CMK (cell line): ENCODE data around the gene NXF3.
"Not testable (repeated sequence)": the region's sequence is repeated elsewhere in the genome, so short reads cannot be mapped to it uniquely, and the experiment has no call there.

Experiments used
- DNase-seq: peaks from one replicate; pipeline ENCODE4 v3.0.0-alpha.2; 2010; ENCODE audit warnings: low read depth

NXF3 gene

GRCh38 chrX:103092942-103093341, at the start of gene NXF3:
TSS of gene NXF3 (minus strand) at chrX:103093143. CDS start at chrX:103093023, 120 bp downstream.
- no peak for DNase-seq

GRCh38 chrX:103136528-103136927, 43.6 kb upstream of the NXF3 start:
- DNase-seq = not testable (repeated sequence)

GRCh38 chrX:103124284-103124683, 31.3 kb upstream of the NXF3 start:
- DNase-seq = peak; percentile 34

DNA sequence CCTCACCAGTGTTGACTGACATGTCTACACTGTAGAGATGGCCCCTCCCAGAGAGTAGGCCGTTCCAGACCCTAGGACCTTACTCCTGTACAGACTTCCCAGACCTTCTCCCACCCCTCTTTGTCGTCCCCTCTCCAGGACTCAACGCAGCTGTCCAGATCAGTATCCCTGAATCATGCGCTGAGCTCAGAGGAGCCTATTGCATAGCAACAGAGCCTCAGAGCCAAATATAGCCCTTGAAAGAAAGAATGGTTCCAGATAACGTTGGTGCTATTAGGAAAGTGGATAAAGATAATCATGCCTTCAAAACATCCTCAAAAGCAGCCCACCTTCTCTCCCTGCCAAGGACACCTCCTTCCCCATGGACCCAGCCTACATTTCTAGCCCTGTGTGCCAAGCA, 27.8 kb upstream of the NXF3 start:
- DNase-seq = no peak

DNA sequence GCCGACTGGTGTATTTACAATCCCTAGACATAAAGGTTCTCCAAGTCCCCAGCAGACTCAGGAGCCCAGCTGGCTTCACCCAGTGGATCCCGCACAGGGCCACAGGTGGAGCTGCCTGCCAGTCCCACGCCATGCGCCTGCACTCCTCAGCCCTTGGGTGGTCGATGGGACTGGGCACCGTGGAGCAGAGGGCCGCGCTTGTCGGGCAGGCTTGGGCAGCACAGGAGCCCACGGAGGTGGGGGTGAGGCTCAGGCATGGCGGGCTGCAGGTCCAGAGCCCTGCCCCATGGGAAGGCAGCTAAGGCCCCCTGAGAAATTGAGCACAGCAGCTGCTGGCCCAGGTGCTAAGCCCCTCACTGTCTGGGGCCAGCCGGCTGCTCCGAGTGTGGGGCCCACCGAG, 24.0 kb upstream of the NXF3 start:
- not testable (repeated sequence) for DNase-seq

DNA sequence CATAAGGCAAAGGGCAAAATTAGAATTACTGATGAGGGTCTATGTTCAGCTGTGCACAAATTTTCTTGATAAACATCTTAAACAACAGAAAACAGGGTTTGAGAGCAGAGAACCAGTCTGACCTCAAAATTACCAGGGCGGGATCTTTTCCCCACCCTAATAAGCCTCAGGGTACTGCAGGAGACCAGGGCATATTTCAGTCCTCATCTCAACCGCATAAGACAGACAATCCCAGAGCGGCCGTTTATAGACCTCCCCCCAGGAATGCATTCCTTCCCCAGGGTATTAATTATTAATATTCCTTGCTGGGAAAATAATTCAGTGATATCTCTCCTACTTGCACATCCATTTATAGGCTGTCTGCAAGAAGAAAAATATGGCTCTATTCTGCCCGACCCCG, 16.6 kb upstream of the NXF3 start:
- not testable (repeated sequence) for DNase-seq

- DNase-seq = no peak
Measured at GRCh38 chrX:103107836-103108235, 14.9 kb upstream of the NXF3 start.

DNA sequence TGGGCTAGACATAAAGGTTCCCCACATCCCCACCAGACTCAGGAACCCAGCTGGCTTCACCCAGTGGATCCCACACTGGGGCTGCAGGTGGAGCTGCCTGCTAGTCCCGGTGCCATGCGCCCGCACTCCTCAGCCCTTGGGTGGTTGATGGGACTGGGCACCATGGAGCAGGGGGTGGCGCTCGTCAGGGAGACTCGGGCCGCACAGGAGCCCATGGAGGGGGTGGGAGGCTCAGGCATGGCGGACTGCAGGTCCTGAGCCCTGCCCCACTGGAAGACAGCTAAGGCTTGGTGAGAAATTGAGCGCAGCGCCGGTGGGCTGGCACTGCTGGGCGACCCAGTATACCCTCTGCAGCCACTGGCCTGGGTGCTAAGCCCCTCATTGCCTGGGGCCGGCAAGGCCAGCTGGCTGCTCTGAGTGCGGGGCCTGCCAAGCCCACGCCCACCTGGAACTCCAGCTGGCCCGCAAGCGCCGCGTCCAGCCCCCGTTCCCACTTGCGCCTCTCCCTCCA, 14.3 kb upstream of the NXF3 start:
- not testable (repeated sequence) for DNase-seq

GRCh38 chrX:103104370-103104769, 11.4 kb upstream of the NXF3 start:
- DNase-seq = not testable (repeated sequence)

DNA sequence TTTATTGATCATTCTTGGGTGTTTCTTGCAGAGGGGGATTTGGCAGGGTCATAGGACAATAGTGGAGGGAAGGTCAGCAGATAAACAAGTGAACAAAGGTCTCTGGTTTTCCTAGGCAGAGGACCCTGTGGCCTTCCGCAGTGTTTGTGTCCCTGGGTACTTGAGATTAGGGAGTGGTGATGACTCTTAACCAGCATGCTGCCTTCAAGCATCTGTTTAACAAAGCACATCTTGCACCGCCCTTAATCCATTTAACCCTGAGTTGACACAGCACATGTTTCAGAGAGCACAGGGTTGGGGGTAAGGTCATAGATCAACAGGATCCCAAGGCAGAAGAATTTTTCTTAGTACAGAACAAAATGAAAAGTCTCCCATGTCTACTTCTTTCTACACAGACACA, 10.9 kb upstream of the NXF3 start:
- DNase-seq = not testable (repeated sequence)

GRCh38 chrX:103101299-103102042, 8.5 kb upstream of the NXF3 start:
- DNase-seq = no peak

GRCh38 chrX:103100484-103100883, 7.5 kb upstream of the NXF3 start:
- no peak for DNase-seq

DNA sequence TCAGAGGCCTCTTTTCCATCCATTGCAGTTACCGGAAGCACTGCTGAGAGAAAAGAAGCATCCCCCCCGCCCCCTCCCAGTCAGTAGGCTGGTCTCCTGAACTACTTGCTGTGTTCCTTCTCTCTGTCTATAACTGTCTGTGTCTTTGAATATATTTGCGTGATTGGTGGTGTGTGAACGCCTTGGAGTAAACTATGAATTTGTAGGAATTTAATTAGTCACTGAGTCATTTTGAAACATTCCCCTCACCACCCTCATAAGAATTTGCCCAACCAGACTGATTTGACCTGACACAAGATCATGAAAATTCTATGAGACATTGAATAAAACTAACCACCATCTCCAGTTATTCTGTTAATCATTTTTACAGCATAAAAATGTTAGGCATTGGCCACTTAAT, 6.7 kb upstream of the NXF3 start:
- no peak for DNase-seq

DNA sequence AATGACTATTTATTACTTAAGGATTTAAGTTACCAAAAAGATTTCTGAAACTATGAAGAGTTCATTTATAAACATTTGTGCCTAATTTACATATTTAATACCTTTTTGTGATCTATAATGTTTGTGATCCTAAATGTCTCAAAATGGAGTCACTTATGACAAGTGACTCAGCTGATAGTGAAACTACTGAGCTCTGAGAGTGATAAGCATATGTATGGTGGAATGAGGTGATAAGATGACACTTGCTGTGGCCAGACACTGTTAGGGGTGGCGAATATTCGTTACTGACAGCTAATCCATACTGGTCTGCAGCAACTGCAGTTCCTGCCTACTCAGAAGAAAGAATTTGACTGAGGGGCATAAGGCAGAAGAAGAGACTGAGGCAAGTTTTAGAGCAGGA, 5.5 kb upstream of the NXF3 start:
- DNase-seq = peak; percentile 58

- no peak for DNase-seq
Measured at GRCh38 chrX:103081051-103081450, 11.9 kb downstream of the NXF3 start.

DNA sequence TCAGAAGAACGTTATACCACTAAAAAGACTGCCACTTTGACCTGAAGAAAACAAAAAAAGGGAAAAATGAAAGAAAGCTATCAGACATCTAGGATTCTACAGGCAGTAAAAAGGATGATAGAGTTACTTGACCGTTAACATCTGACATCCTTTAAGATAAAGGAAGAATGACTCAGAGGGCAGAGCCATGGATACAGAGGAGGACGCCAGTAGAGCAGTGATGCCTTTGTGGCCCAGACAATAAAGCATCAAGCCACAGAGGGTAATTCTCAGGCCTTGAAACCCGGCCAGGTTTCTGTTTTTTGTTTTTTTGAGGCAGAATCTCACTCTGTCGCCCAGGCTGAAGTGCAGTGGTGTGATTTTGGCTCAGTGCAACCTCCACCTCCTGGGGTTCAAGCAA, 19.5 kb downstream of the NXF3 start:
- DNase-seq = no peak

DNA sequence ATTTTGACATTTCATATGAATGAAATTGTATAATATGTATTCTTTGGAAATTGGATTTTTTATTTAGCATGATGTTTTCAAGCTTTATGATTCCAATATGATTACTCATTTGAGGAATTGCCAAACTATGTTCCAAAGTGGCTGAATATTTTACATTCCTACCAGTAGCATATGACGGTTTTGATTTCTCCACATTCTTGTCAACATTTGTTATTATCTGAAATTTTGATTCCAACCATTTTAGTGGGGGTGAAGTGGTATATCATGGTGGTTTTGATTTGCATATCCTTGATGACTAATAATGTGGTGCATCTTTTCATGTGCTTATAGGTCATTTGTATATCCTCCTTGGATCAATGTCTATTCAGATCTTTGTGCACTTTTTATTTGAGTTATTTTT, 26.3 kb downstream of the NXF3 start:
- DNase-seq = no peak

DNA sequence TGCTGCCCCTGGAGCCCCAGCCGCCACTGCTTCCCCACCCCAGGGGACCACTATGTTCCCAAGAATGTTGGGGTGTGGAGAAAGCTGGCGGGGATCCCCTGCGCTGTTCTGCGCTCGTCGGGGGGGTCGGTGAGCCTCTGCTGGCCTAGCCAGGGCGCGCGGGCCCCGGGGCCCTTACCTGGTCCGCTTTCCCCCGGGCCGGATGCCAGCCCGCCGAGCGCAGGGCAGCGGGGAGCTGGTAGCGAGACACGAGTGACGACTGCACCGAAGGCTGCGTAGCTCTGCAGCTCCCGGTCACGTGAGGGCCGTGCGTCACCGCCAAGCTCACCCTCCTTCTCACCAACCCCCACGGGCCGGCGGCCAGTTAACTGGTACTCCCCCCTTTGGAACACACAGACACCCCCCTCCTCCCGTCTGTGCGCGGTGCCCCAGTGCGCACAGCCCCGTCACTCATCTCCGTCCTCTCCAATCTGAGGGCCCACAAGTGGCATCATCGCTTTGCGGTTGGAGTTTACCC, 29.0 kb downstream of the NXF3 start, which contains the start of gene BEX1:
Gene BEX1 (minus strand): TSS at position 254 of the 517 bp plus-strand sequence. CDS start 897 bp downstream, outside the sequence.
- DNase-seq = no peak

- DNase-seq = no peak
Measured at GRCh38 chrX:103063191-103063845, 29.6 kb downstream of the NXF3 start.

DNA sequence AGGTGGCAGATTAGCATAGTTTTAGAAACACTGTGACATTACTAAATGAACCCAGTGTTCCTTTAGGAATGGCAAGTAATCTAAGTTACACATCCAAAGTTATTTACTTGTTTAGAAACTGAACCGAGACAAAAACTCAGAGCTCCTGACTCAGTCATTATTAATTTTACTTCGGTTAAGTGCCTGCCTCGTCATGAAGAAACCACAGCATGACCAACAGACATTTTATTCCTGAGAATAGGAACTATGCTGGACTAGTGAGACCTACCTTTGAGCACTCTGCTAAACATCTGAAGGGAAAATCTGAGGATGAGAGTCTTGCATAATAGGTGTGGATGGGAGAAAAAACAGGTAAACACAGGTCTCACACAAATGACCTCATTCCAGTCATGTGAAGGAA, 31.5 kb downstream of the NXF3 start:
- DNase-seq = no peak

GRCh38 chrX:103056902-103057301, 36.0 kb downstream of the NXF3 start:
- no peak for DNase-seq

- no peak for DNase-seq
Measured at GRCh38 chrX:103052625-103053024, 40.3 kb downstream of the NXF3 start.

- no peak for DNase-seq
Measured at GRCh38 chrX:103051260-103051789, 41.6 kb downstream of the NXF3 start.
